Fibroblast of lung (primary cell): ENCODE data around the gene GRIN2A. TPM values are rescaled to one million over a fixed set of nuclear protein-coding genes. Genes with fewer than 3 reads are reported as not detected.

Experiments
- DNase-seq, 2 donors: peaks; one replicate each; pipeline versions ENCODE4 v3.0.0 to v3.0.0-alpha.2; 2010; ENCODE audit warnings: low read depth in 2 of 2
- H2AFZ ChIP-seq: 2 replicates; pipeline ENCODE4 v1.5.1; 2012; ENCODE audit warnings: low read length, control low read depth, inconsistent platforms
- H3K27ac ChIP-seq: 2 replicates; pipeline ENCODE4 v1.5.1; 2011; ENCODE audit warnings: low read length, control low read depth; ENCODE audit not compliant: insufficient read depth
- H3K27me3 ChIP-seq: 2 replicates; pipeline ENCODE4 v1.5.1; 2011; ENCODE audit warnings: mild to moderate bottlenecking, low read length; ENCODE audit not compliant: control insufficient read depth, insufficient read depth
- H3K36me3 ChIP-seq: 2 replicates; pipeline ENCODE4 v1.5.1; 2011; ENCODE audit warnings: low read length; ENCODE audit not compliant: control insufficient read depth, insufficient read depth
- H3K4me1 ChIP-seq: 2 replicates; pipeline ENCODE4 v1.5.1; 2011; ENCODE audit warnings: low read length; ENCODE audit not compliant: control insufficient read depth, insufficient read depth; ENCODE audit errors: extremely low read depth
- H3K4me2 ChIP-seq: 2 replicates; pipeline ENCODE4 v1.5.1; 2011; ENCODE audit warnings: low read length, control low read depth; ENCODE audit not compliant: insufficient read depth; ENCODE audit errors: extremely low read depth
- H3K4me3 ChIP-seq, 4 experiments: fragments of 200-600 bp in 1 of 4; sonication (generic) in 1 of 4; replicated peaks in 1 of 4; 2 replicates each; pipeline ENCODE4 v1.5.1; 2011 to 2016; ENCODE audit warnings: low read length in 4 of 4, low read depth in 3 of 4, mild to moderate bottlenecking in 3 of 4, control low read depth in 2 of 4, inconsistent platforms in 1 of 4, mixed read lengths in 1 of 4; ENCODE audit not compliant: insufficient read depth in 1 of 4; ENCODE audit errors: control extremely low read depth in 1 of 4
- H3K79me2 ChIP-seq: 2 replicates; pipeline ENCODE4 v1.5.1; 2012; ENCODE audit warnings: mild to moderate bottlenecking, low read length, inconsistent platforms; ENCODE audit not compliant: control insufficient read depth, insufficient read depth
- H3K9ac ChIP-seq: 2 replicates; pipeline ENCODE4 v1.5.1; 2011; ENCODE audit warnings: mild to moderate bottlenecking, low read length, control low read depth; ENCODE audit not compliant: insufficient read depth
- H3K9me3 ChIP-seq: 2 replicates; pipeline ENCODE4 v1.5.1; 2012; ENCODE audit warnings: low read depth, low read length; ENCODE audit not compliant: control insufficient read depth, insufficient read depth
- H4K20me1 ChIP-seq: 2 replicates; pipeline ENCODE4 v1.5.1; 2011; ENCODE audit warnings: low read length; ENCODE audit not compliant: control insufficient read depth, insufficient read depth; ENCODE audit errors: extremely low read depth
- CTCF ChIP-seq, 2 donors: IDR thresholded peaks in 1 of 2; conservative IDR thresholded peaks in 1 of 2; 1 replicate in 1 of 2; 2 replicates in 1 of 2; pipeline ENCODE4 v1.5.1; 2011 to 2012; ENCODE audit warnings: low read length in 2 of 2, control low read depth in 1 of 2, inconsistent platforms in 1 of 2, low read depth in 1 of 2, mild to moderate bottlenecking in 1 of 2
- EZH2 ChIP-seq: IDR thresholded peaks from 2 replicates; pipeline ENCODE4 v1.5.1; 2012; ENCODE audit warnings: low read length, control low read depth, mild to moderate bottlenecking; ENCODE audit errors: missing control alignments
- polyA plus RNA-seq, 2 donors: library from polyadenylated mRNA; depleted of rRNA in 1 of 2; stranded (reverse) in 1 of 2; unstranded in 1 of 2; fragments of >200 nt; gene quantifications; 2 replicates each; pipeline ENCODE4 v1.2.1, GENCODE V29; 2011 to 2012; ENCODE audit warnings: missing spikeins in 1 of 2
- total RNA-seq: library from RNA; depleted of rRNA; stranded (reverse); fragments of >200 nt; gene quantifications from 2 replicates; pipeline ENCODE4 v1.2.1, GENCODE V29; 2014

The GRIN2A gene
- total and polyA plus RNA-seq, 2 donors (not counting 1 experiment from before 2014, with no cell fraction given): 0.15 to 0.33 TPM

- Histone ChIP-seq H4K20me1 (no peaks in the 10 kb centered on the region), H3K9me3 (no peaks in the 10 kb centered on the region), H3K4me1 (peaks cover 5% of the 10 kb centered on the region), H3K27me3 (no peaks in the 10 kb centered on the region), H3K4me3 (no peak overlapping the region), H2AFZ (no peak overlapping the region), H3K27ac (no peak overlapping the region), H3K36me3 (no peaks in the 10 kb centered on the region), H3K9ac (no peak overlapping the region), H3K4me2 (no peak overlapping the region), H3K79me2 (no peaks in the 10 kb centered on the region)
- TF ChIP-seq EZH2 (no peak), CTCF (conservative IDR thresholded peaks at IDR 0.05 in 1 of 2, IDR thresholded peaks at IDR 0.05 in 1 of 2; ENCODE audit: low read depth in 1 of 2, low read length in 2 of 2) (no peak)
- DNase-seq: no peak
These were observed 104.4 kb downstream of the GRIN2A start for GRCh38 chr16:10077861-10078260.

GRCh38 chr16:10076037-10076436, 106.2 kb downstream of the GRIN2A start:
- H3K9ac ChIP-seq: no peak overlapping the region
- TF ChIP-seq EZH2: no peak
- no peak for TF ChIP-seq CTCF (conservative IDR thresholded peaks at IDR 0.05 in 1 of 2, IDR thresholded peaks at IDR 0.05 in 1 of 2; ENCODE audit: low read depth in 1 of 2, low read length in 2 of 2)
- no peak overlapping the region for H3K27ac ChIP-seq
- DNase-seq: no peak
- no peaks in the 10 kb centered on the region for H3K27me3 ChIP-seq
- H3K4me3 ChIP-seq: no peak overlapping the region
- peaks cover 5% of the 10 kb centered on the region for H3K4me1 ChIP-seq
- no peaks in the 10 kb centered on the region for H3K9me3 ChIP-seq
- H2AFZ ChIP-seq: no peak overlapping the region
- no peaks in the 10 kb centered on the region for H3K36me3 ChIP-seq
- H3K4me2 ChIP-seq: no peak overlapping the region
- H4K20me1 ChIP-seq: no peaks in the 10 kb centered on the region
- no peaks in the 10 kb centered on the region for H3K79me2 ChIP-seq

GRCh38 chr16:10070591-10070990, 111.6 kb downstream of the GRIN2A start:
- no peak overlapping the region for H3K9ac ChIP-seq
- H3K9me3 ChIP-seq: no peaks in the 10 kb centered on the region
- no peaks in the 10 kb centered on the region for H3K36me3 ChIP-seq
- no peak overlapping the region for H3K4me3 ChIP-seq
- H3K27ac ChIP-seq: no peak overlapping the region
- no peak for TF ChIP-seq EZH2
- no peak for TF ChIP-seq CTCF (conservative IDR thresholded peaks at IDR 0.05 in 1 of 2, IDR thresholded peaks at IDR 0.05 in 1 of 2; ENCODE audit: low read depth in 1 of 2, low read length in 2 of 2)
- no peak for DNase-seq
- no peaks in the 10 kb centered on the region for H3K27me3 ChIP-seq
- H2AFZ ChIP-seq: no peak overlapping the region
- H3K79me2 ChIP-seq: no peaks in the 10 kb centered on the region
- H4K20me1 ChIP-seq: no peaks in the 10 kb centered on the region
- H3K4me1 ChIP-seq: no peaks in the 10 kb centered on the region
- no peak overlapping the region for H3K4me2 ChIP-seq
